Caco-2 (cell line): ENCODE data around the gene LVRN. TPM values are rescaled to one million over a fixed set of nuclear protein-coding genes. Genes with fewer than 3 reads are reported as not detected.

Source experiments
- BruUV-seq: library from RNA; stranded (reverse); fragments of 400-500 nt; replicated peaks from 2 replicates; lab custom pipeline; 2021; lab: Mats Ljungman, UMichigan
- CTCF ChIA-PET: fragments of 300-600 bp; sonication (Branson Sonifier 250); formaldehyde crosslinking; loops from one replicate; lab custom pipeline; 2022; ENCODE audit warnings: antibody characterized with exemption; lab: Charles Lee
- POLR2A ChIA-PET: fragments of 300-600 bp; sonication (Branson Sonifier 250); formaldehyde crosslinking; loops from one replicate; lab custom pipeline; 2022; ENCODE audit warnings: antibody characterized with exemption; lab: Charles Lee
- DNase-seq, 2 experiments: peaks; one replicate each; pipeline versions ENCODE4 v3.0.0 to v3.0.0-alpha.2; 2020 to 2022
- H3K27me3 ChIP-seq: replicated peaks from 2 replicates; pipeline ENCODE4 v1.6.0; 2011; ENCODE audit warnings: low read length; ENCODE audit not compliant: control insufficient read depth, insufficient read depth
- H3K36me3 ChIP-seq: 2 replicates; pipeline ENCODE4 v1.5.1; 2011; ENCODE audit warnings: low read length; ENCODE audit not compliant: control insufficient read depth, insufficient read depth
- H3K4me1 ChIP-seq: fragments of 250-450 bp; sonication (Bioruptor Pico); 2 replicates; pipeline ENCODE4 v1.5.1; 2020; ENCODE audit warnings: mild to moderate bottlenecking
- H3K4me3 ChIP-seq: 2 replicates; pipeline ENCODE4 v1.5.1; 2011; ENCODE audit warnings: low read depth, mild to moderate bottlenecking, control low read depth, low read length
- H3K9me3 ChIP-seq: fragments of 250-450 bp; sonication (Bioruptor Pico); 2 replicates; pipeline ENCODE4 v1.5.1; 2020; ENCODE audit warnings: mild to moderate bottlenecking, moderate library complexity
- H3K27ac Mint-ChIP-seq: one replicate; pipeline ENCODE4 v1.8.0; 2022; ENCODE audit warnings: mixed read lengths; ENCODE audit not compliant: unreplicated experiment
- H3K27me3 Mint-ChIP-seq: one replicate; pipeline ENCODE4 v1.8.0; 2022; ENCODE audit warnings: mixed read lengths; ENCODE audit not compliant: insufficient read depth, unreplicated experiment
- H3K36me3 Mint-ChIP-seq: one replicate; pipeline ENCODE4 v1.8.0; 2022; ENCODE audit warnings: mild to moderate bottlenecking, mixed read lengths; ENCODE audit not compliant: insufficient read depth, unreplicated experiment
- H3K4me1 Mint-ChIP-seq: one replicate; pipeline ENCODE4 v1.8.0; 2022; ENCODE audit warnings: low read depth, mixed read lengths; ENCODE audit not compliant: unreplicated experiment
- H3K4me3 Mint-ChIP-seq: one replicate; pipeline ENCODE4 v1.8.0; 2022; ENCODE audit warnings: mild to moderate bottlenecking, moderate library complexity, mixed read lengths; ENCODE audit not compliant: unreplicated experiment
- H3K9me3 Mint-ChIP-seq: one replicate; pipeline ENCODE4 v1.8.0; 2022; ENCODE audit warnings: mixed read lengths; ENCODE audit not compliant: unreplicated experiment
- intact Hi-C: fragments of 100-400 bp; cut with micrococcal nuclease; formaldehyde crosslinking; loops from one replicate; pipeline ENCODE4 v1.10.0; 2022; ENCODE audit not compliant: unreplicated experiment
- total RNA-seq: library from RNA; stranded (reverse); gene quantifications from 2 replicates; pipeline ENCODE4 v1.2.3, GENCODE V29; 2022
- TF ChIP-seq, protein P1 (sequence below), 2 experiments: fragments of 200-600 bp in 1 of 2; IDR thresholded peaks; 1 replicate in 1 of 2; 2 replicates in 1 of 2; pipeline versions ENCODE4 v1.5.1 to v1.8.0; 2011 to 2022; ENCODE audit warnings: antibody characterized with exemption in 1 of 2, control low read depth in 1 of 2, inconsistent platforms in 1 of 2, low read depth in 1 of 2, low read length in 1 of 2, mild to moderate bottlenecking in 1 of 2, moderate library complexity in 1 of 2; ENCODE audit not compliant: insufficient read depth in 1 of 2, severe bottlenecking in 1 of 2, unreplicated experiment in 1 of 2

LVRN gene
- total RNA-seq, 1 experiment from 2014 or later = 0.27 TPM

DNA sequence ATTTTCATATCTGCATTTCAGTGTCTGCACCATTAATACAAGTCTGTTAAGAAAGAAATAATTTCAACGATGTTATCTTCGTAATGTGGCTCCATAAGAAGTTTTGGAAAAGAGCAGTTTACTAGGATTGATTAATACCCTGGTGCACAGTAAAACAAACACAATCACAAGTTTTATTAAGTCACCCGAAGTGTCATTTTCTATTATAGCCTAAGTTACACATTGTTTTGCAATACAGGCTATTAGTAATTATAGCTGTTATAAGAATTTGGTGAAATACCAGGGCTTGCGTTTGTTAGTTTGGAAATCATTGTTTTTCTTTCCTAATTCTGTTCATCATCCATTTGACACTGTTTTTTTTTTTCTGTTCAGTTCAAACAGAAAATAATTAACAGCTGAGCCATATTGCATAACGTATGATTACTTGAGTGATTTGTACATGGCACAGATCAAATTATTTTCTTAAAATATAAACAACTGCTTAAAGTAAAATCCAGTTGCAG is 30.6 kb downstream of the LVRN start:
- intact Hi-C loops = no loop called here
- BruUV-seq = no TSS peak

GRCh38 chr5:115995351-115995750 is 33.1 kb downstream of the LVRN start:
- no peaks in the 10 kb centered on the region for H3K9me3 ChIP-seq
- POLR2A ChIA-PET = no interaction called here
- Mint-ChIP-seq H3K27me3 (peaks cover 15% of the 10 kb centered on the region), H3K27ac (no peak overlapping the region), H3K4me3 (no peak overlapping the region), H3K9me3 (no peaks in the 10 kb centered on the region), H3K36me3 (no peaks in the 10 kb centered on the region), H3K4me1 (no peaks in the 10 kb centered on the region)
- intact Hi-C loops = no loop called here
- CTCF ChIA-PET = no interaction called here
- TF ChIP-seq, protein P1, sequence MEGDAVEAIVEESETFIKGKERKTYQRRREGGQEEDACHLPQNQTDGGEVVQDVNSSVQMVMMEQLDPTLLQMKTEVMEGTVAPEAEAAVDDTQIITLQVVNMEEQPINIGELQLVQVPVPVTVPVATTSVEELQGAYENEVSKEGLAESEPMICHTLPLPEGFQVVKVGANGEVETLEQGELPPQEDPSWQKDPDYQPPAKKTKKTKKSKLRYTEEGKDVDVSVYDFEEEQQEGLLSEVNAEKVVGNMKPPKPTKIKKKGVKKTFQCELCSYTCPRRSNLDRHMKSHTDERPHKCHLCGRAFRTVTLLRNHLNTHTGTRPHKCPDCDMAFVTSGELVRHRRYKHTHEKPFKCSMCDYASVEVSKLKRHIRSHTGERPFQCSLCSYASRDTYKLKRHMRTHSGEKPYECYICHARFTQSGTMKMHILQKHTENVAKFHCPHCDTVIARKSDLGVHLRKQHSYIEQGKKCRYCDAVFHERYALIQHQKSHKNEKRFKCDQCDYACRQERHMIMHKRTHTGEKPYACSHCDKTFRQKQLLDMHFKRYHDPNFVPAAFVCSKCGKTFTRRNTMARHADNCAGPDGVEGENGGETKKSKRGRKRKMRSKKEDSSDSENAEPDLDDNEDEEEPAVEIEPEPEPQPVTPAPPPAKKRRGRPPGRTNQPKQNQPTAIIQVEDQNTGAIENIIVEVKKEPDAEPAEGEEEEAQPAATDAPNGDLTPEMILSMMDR (IDR thresholded peaks at IDR 0.05; ENCODE audit: insufficient read depth in 1 of 2, low read depth in 1 of 2, low read length in 1 of 2, severe bottlenecking in 1 of 2, unreplicated experiment in 1 of 2) = no peak
- H3K4me1 ChIP-seq = no peaks in the 10 kb centered on the region
- no peak overlapping the region for H3K4me3 ChIP-seq
- H3K36me3 ChIP-seq = no peaks in the 10 kb centered on the region
- DNase-seq = no peak
- H3K27me3 ChIP-seq = no peaks in the 10 kb centered on the region
- BruUV-seq = no TSS peak

More for the DNA sequence above, 30.6 kb downstream of the LVRN start:
- Histone ChIP-seq H3K27me3 (no peaks in the 10 kb centered on the region), H3K9me3 (no peaks in the 10 kb centered on the region), H3K4me3 (no peak overlapping the region), H3K36me3 (no peaks in the 10 kb centered on the region), H3K4me1 (no peaks in the 10 kb centered on the region)
- DNase-seq = no peak
- TF ChIP-seq, protein P1 (IDR thresholded peaks at IDR 0.05; ENCODE audit: insufficient read depth in 1 of 2, low read depth in 1 of 2, low read length in 1 of 2, severe bottlenecking in 1 of 2, unreplicated experiment in 1 of 2) = no peak
- Mint-ChIP-seq H3K36me3 (no peaks in the 10 kb centered on the region), H3K4me1 (no peaks in the 10 kb centered on the region), H3K27me3 (peaks cover 23% of the 10 kb centered on the region), H3K4me3 (no peak overlapping the region), H3K27ac (no peak overlapping the region), H3K9me3 (no peaks in the 10 kb centered on the region)
- POLR2A ChIA-PET = no interaction called here
- CTCF ChIA-PET = no interaction called here

DNA sequence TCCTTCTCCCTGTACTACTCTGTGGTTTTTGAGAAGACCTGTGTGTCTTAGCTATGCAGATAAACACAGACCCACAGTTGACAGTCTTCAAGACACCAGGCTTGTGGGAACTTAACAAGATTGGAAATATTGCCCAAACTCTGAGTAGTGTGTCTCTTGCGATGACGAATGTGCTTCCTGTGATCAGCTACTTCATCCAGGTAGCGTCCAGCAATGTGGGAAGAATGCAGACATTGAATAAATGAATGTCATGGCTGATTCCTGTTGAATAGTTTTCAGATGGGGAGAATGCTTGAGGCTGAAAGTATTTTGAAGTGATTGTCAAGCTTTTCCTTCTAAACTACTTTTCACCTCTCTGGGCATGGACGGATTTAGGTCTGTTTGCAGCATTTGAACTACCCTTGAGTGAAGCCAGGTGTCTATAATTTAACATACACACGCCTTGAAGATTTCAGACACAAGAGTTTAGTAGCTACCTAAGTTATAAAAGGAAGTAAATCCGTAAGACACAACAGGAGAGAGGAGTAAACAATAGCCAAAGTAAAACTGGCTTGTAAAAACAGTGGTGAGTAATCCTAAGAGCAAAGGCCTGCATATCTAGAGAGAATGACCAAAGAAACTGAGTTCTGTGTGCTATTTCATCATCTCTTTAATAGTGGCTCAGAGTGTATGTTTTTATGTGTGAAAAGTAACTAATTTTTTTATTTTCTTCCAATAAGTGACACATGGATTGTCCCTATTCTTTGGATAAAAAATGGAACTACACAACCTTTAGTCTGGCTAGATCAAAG is 40.0 kb downstream of the LVRN start:
- H3K36me3 Mint-ChIP-seq = no peaks in the 10 kb centered on the region
- H3K27ac Mint-ChIP-seq = no peak overlapping the region
- TF ChIP-seq, protein P1 (IDR thresholded peaks at IDR 0.05; ENCODE audit: insufficient read depth in 1 of 2, low read depth in 1 of 2, low read length in 1 of 2, severe bottlenecking in 1 of 2, unreplicated experiment in 1 of 2) = no peak
- no peaks in the 10 kb centered on the region for H3K4me1 ChIP-seq
- ChIA-PET POLR2A (no interaction called here), CTCF (no interaction called here)
- no TSS peak for BruUV-seq
- no peak for DNase-seq
- no peaks in the 10 kb centered on the region for H3K27me3 ChIP-seq
- H3K4me3 Mint-ChIP-seq = no peak overlapping the region
- H3K27me3 Mint-ChIP-seq = peaks cover 4% of the 10 kb centered on the region
- H3K9me3 ChIP-seq = no peaks in the 10 kb centered on the region
- peaks cover 6% of the 10 kb centered on the region for H3K4me1 Mint-ChIP-seq
- H3K36me3 ChIP-seq = no peaks in the 10 kb centered on the region
- intact Hi-C loops = no loop called here
- H3K9me3 Mint-ChIP-seq = no peaks in the 10 kb centered on the region
- no peak overlapping the region for H3K4me3 ChIP-seq
